ENCODE measurements around the gene NIT2. TPM values are rescaled to one million over a fixed set of nuclear protein-coding genes. Genes with fewer than 3 reads are reported as not detected.

Gene NIT2
- total RNA-seq, 1 donor from 2014 or later, result 48.7 TPM

GRCh38 chr3:100399341-100400071 lies 64.9 kb downstream of the NIT2 start:
- no peak for ATAC-seq

DNA sequence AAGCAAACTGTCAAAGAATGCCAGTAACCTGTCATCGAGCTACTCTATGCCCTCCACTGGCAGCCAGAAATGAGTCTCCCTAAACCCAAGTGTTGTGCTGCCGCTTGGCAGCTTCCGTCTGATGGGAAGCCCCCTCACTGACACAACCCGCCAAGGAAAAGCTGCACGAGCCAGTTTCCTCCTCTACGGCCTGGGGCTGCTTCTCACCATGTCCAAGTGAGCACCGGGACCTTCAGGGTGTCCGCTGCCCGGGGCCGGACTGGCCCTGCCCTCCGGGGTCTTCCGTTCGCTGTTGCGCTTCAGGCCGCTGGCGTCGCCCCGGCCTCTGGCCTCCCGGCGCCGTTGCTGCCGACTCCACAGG lies 65.8 kb downstream of the NIT2 start:
- ATAC-seq, result no peak

DNA sequence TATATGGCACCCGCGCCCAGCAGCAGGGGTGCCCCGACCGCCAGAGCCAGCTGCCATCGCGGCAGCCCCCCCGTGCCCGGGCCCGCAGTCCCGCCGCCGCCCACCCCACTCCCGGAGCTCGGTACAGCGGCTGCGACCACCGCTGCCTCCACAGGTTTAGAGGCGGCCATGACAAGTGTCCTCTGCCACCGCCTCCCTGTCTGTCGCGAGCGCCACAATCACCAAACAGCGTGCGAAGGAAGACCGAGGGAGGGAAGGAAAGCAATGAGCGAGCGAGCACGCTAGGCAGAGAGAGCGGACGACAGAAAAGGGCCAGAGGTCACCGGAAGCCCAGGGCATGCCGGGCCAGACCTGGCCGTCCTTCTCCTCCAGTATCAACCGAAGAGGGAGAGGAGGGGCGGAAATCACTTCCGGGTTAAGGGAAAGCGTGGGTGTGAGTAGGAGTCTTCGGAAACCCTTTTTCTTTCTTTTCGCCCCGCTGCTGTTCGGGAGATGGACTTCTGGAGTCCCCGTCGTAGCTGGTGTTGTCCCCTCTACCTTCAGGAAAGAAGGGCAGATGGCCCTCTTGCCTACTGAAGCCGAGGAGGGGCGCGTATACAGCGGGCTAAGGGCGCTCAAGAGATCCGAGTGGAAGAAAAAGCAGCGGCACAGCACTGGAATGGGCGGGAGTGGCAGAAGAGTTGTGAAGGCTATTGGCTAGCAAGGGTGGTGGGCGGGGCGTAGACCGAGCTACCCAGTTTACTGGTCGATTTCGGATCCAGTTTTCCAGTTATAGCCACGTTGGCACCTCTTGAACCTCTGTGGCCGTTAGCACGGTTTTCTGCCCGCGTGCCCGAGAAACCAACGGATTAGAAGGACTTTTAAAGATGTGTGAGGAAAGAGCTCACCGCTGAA lies 66.5 kb downstream of the NIT2 start, which contains the start of the genes LNP1 and TOMM70:
Gene LNP1, plus strand, starts transcription at position 760 of the 894 bp plus-strand sequence. CDS start 28,191 bp downstream, outside the sequence.
Gene TOMM70, minus strand, starts transcription at position 310 of the 894 bp plus-strand sequence. Its CDS starts 140 bp downstream, at position 170.
- ATAC-seq, result peak; percentile 98

- no peak for ATAC-seq
Observed at GRCh38 chr3:100401674-100402041, 67.1 kb downstream of the NIT2 start.

DNA sequence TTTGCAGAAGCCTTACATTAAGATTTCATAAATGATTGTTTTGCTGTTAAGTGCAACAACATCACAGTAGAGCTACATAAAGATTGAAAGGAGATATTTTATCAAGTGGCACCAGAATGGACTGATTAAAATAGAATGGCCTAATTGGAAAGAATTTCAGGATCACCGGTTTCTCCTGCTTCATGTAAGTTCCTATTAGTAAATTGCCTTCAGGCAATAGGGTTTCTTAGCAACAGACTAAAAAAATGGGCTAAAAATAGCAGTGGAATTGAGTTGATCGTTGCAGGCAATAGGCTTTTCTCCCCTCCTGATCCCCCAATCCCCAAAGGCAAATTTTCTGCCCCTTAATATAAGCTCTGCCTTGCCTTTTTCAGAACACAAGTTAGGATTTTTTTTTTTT lies 67.7 kb downstream of the NIT2 start:
- no peak for ATAC-seq

GRCh38 chr3:100402891-100403290 lies 68.3 kb downstream of the NIT2 start:
- no peak for ATAC-seq

- ATAC-seq, result no peak
Observed at GRCh38 chr3:100403362-100404249, 69.0 kb downstream of the NIT2 start.

- ATAC-seq, result no peak
Observed at GRCh38 chr3:100404250-100404548, 69.6 kb downstream of the NIT2 start.

DNA sequence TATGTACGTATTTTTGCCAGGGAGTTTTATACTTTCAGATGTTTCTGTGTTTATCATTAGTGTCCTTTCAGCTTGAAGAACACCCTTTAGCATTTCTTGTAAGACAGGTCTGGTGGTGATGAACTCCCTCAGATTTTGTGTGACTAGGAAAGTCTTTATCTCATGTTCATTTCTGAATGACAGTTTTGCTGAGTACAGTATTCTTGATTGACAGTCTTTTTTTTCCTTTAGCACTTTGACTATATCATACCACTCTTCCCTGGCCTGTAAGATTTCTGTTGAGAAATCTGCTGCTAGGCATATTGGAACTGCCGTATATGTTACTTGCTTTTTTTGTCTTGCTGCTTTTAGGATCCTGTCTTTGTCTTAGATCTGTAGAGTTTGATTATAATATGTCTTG lies 72.6 kb downstream of the NIT2 start:
- ATAC-seq, result no peak

GRCh38 chr3:100407977-100408532 lies 73.5 kb downstream of the NIT2 start:
- ATAC-seq, result no peak

Other genes starting within 250 kb of the NIT2 start
- 2.3 TPM for gene FILIP1L, start 220.3 kb upstream of the NIT2 start, total RNA-seq
- gene TBC1D23, start 73.8 kb upstream of the NIT2 start, total RNA-seq, result 25.1 TPM
- gene TOMM70, start 66.3 kb downstream of the NIT2 start, total RNA-seq, result 33.0 TPM
- 0.64 TPM for gene LNP1, start 66.8 kb downstream of the NIT2 start, total RNA-seq
- 13.6 TPM for gene TMEM45A, start 157.9 kb downstream of the NIT2 start, total RNA-seq